Mucosa of stomach (tissue), 1 donor: ENCODE measurements around the gene TRIM52.
A peak's percentile ranks its signal among the peaks of the same experiment; 100 is the strongest.
"Not testable (repeated sequence)": the region's sequence is repeated elsewhere in the genome, so short reads cannot be mapped to it uniquely, and the experiment has no call there.

ENCODE experiments used
- H3K27me3 ChIP-seq: one replicate; pipeline ENCODE4 v1.7.0; 2013; ENCODE audit warnings: mild to moderate bottlenecking, low read length; ENCODE audit not compliant: control insufficient read depth, insufficient read depth
- H3K36me3 ChIP-seq: one replicate; pipeline ENCODE4 v1.7.0; 2013; ENCODE audit warnings: low read length; ENCODE audit not compliant: control insufficient read depth, insufficient read depth
- H3K4me1 ChIP-seq: one replicate; pipeline ENCODE4 v1.7.0; 2013; ENCODE audit warnings: mild to moderate bottlenecking, low read length; ENCODE audit not compliant: control insufficient read depth, insufficient read depth
- H3K4me3 ChIP-seq: one replicate; pipeline ENCODE4 v1.7.0; 2013; ENCODE audit warnings: low read length
- H3K9ac ChIP-seq: one replicate; pipeline ENCODE4 v1.7.0; 2013; ENCODE audit warnings: mild to moderate bottlenecking, low read length, moderate library complexity
- H3K9me3 ChIP-seq: one replicate; pipeline ENCODE4 v1.7.0; 2013; ENCODE audit warnings: mild to moderate bottlenecking, low read length, moderate library complexity; ENCODE audit not compliant: control insufficient read depth
- donor health status: Pancreatic carcinoma.

Gene TRIM52

DNA sequence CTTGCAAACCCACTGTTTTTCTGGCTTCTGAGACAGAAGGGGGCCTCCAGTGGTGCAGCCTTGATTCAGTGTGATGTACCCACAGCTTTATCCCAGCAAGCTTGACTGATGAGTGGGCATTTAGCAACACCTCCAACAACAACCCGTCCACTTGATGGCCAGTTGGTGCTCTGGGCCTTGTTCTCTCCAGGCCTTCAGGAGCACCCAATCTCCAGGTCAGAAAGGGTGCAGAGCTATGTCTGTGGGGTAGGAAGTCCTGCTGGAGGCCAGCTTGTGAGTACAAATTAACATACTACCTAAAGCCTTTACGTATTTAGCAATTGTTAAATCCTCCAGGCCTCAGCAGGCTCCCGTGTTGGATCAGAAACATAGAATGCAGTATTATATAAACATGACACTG, 10.1 kb upstream of the TRIM52 start:
- Histone ChIP-seq H3K4me1 (no peaks in the 10 kb centered on the region), H3K9ac (no peak overlapping the region), H3K9me3 (no peaks in the 10 kb centered on the region), H3K27me3 (no peaks in the 10 kb centered on the region), H3K36me3 (no peaks in the 10 kb centered on the region), H3K4me3 (no peak overlapping the region)

GRCh38 chr5:181267907-181268306, 7.0 kb upstream of the TRIM52 start:
- not testable (repeated sequence) for H3K27me3 ChIP-seq, H3K36me3 ChIP-seq, H3K9ac ChIP-seq, H3K4me1 ChIP-seq, H3K9me3 ChIP-seq, H3K4me3 ChIP-seq

DNA sequence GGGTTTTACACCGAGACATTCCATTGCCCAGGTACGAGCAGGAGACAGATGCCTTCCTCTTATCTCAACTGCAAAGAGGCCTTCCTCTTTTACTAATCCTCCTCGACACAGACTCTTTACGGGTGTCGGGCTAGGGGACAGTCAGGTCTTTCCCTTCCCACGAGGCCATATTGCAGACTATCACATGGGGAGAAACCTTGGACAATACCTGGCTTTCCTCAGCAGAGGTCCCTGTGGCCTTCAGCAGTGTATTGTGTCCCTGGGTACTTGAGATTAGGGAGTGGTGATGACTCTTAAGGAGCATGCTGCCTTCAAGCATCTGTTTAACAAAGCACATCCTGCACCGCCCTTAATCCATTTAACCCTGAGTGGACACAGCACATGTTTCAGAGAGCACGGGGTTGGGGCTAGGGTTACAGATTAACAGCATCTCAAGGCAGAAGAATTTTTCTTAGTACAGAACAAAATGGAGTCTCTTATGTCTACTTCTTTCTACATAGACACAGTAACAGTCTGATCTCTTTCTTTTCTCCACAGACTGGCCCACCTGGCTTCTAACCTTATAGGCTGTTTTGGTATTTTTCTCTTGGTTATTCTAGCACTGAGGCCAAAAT, 6.5 kb upstream of the TRIM52 start:
- not testable (repeated sequence) for H3K9me3 ChIP-seq, H3K27me3 ChIP-seq, H3K4me3 ChIP-seq, H3K4me1 ChIP-seq, H3K9ac ChIP-seq, H3K36me3 ChIP-seq

DNA sequence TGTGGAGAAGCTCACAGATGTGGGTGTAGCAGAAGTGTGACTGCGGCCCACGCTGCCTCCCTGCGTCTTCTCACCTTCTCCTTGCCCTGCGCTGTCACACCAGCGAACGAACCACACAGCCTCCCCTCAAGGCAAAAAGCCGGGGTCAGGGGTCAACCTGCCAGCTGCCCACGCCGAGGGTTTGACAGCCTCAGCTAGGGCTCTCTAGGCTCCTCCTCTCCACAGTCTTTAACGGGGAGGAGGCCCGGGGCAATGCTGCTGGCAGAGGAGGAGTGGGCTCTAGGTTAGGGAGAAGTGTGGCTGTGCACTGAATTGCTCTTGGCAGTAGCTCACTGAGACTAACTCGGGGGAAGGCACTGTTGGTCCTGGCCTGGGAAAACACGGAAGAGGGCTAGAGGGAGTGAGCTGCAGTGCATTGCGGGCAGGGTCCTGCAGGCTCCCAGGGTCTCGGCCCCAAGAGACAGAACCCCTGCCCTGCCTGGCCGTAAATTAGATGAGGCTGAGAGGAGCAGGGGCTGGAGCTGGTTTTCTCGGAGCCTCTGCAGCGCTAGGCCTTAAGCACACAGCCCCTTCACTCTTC, 4.2 kb upstream of the TRIM52 start:
- no peaks in the 10 kb centered on the region for H3K36me3 ChIP-seq
- no peaks in the 10 kb centered on the region for H3K27me3 ChIP-seq
- no peak overlapping the region for H3K4me3 ChIP-seq
- H3K9ac ChIP-seq = no peak overlapping the region
- H3K4me1 ChIP-seq = peaks cover 2% of the 10 kb centered on the region
- no peaks in the 10 kb centered on the region for H3K9me3 ChIP-seq

DNA sequence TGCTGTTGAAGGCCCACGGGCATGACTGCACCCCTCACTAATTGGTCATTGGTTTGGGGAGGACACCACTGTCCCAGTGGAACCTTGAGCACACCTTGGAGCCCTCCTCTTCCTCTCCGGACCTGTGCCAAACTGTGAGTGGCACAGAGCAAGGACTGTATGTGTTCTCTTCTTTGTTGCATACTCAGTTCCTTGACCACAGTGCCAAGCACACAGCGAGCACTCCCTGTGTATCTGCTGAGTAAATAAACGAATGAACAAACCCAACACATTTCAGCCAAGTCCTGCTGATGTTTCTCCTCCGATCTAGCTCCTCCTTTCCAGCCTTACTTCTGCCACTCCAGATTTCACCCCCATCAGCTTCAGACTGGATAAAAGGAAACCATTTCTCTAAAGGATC, 2.7 kb upstream of the TRIM52 start:
- no peak overlapping the region for H3K9ac ChIP-seq
- H3K4me3 ChIP-seq = no peak overlapping the region

DNA sequence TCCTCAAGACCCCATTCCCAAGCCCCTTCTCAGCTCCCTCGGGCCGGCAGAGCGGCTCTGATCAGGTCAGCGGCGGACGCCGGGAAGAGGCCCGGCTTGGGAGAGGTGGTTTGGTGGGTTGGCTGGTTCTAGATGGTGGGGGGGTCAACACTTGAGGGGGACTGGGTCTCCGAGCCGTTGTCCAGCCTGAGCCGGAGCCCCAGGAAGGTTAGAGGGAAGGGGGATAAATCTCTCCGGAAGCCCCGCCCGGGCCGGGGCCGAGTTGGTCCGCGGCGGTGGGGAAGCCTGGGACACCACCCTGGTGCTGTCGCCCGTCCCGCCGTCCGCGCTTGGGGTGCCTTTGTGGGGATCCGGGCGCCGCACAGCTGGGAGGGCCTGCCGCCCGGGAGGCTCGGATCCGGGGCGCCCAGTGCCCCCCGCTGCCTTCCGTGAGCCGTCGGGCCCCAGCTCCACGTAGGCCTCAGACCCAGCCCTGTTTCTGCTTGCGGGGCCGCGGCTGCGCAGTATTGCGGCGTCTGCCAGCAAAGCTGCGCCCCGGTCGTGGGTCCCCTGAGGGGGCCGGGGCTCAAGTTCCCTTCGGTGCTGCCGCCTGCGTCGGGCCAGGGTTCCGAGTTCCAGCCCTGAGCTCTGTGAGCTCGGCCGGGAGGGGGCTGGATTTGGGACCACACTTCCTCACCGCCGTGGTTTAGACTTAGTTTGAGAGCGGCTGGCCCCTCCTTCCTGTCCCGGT, 542 bp upstream of the TRIM52 start:
- Histone ChIP-seq H3K9ac (peak overlapping the region; percentile 100), H3K27me3 (no peaks in the 10 kb centered on the region), H3K36me3 (no peaks in the 10 kb centered on the region), H3K9me3 (no peaks in the 10 kb centered on the region), H3K4me1 (peaks cover 22% of the 10 kb centered on the region), H3K4me3 (peak overlapping the region; percentile 70)

More for the DNA sequence above, 2.7 kb upstream of the TRIM52 start:
- Histone ChIP-seq H3K27me3 (no peaks in the 10 kb centered on the region), H3K4me1 (peaks cover 17% of the 10 kb centered on the region), H3K9me3 (no peaks in the 10 kb centered on the region), H3K36me3 (no peaks in the 10 kb centered on the region)

- H3K36me3 ChIP-seq = no peaks in the 10 kb centered on the region
- H3K4me3 ChIP-seq = peak overlapping the region; percentile 70
- H3K4me1 ChIP-seq = peaks cover 22% of the 10 kb centered on the region
- H3K9me3 ChIP-seq = no peaks in the 10 kb centered on the region
- H3K9ac ChIP-seq = peak overlapping the region; percentile 100
- no peaks in the 10 kb centered on the region for H3K27me3 ChIP-seq
Measured at GRCh38 chr5:181259974-181260719, 796 bp downstream of the TRIM52 start.

DNA sequence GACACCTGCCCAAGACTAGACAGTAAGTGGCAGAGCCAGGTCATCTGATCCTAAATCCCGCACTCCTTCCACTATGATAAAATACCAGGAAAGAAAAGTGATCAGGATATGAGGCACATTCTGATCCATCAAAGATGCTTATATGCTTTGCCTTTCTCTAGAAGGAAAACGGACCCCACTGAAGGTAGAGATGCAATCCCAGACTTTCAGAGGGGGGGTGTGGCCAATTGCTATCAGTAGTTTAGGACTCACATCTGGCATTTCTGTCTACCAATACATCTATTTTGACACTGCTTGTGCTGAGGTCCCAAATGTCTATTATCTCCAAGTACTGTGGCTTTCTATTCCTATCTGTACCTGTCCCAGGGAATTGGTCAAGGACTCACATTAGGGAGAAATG, 1.7 kb downstream of the TRIM52 start:
- peak overlapping the region; percentile 70 for H3K4me3 ChIP-seq
- H3K9ac ChIP-seq = peak overlapping the region; percentile 100
- H3K9me3 ChIP-seq = no peaks in the 10 kb centered on the region
- H3K27me3 ChIP-seq = no peaks in the 10 kb centered on the region
- no peaks in the 10 kb centered on the region for H3K36me3 ChIP-seq
- peaks cover 22% of the 10 kb centered on the region for H3K4me1 ChIP-seq

DNA sequence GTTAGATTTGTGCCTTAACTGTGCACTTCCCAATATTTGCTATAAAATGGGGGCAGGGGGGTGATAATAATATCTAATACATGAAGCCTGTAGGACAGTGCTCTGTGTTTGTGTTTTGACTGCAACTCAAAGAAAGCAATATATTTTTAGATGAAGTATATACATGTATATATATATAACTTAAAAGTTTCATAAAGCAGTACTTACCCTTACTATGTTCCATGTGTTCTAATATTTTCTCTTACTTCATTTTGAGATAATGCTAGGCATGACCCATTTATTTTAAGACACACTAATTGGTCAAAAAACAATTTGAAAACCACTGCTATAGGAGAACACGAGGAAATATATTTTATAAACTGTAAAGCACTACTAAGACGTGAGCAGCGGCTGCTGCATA, 2.4 kb downstream of the TRIM52 start:
- H3K36me3 ChIP-seq = no peaks in the 10 kb centered on the region

DNA sequence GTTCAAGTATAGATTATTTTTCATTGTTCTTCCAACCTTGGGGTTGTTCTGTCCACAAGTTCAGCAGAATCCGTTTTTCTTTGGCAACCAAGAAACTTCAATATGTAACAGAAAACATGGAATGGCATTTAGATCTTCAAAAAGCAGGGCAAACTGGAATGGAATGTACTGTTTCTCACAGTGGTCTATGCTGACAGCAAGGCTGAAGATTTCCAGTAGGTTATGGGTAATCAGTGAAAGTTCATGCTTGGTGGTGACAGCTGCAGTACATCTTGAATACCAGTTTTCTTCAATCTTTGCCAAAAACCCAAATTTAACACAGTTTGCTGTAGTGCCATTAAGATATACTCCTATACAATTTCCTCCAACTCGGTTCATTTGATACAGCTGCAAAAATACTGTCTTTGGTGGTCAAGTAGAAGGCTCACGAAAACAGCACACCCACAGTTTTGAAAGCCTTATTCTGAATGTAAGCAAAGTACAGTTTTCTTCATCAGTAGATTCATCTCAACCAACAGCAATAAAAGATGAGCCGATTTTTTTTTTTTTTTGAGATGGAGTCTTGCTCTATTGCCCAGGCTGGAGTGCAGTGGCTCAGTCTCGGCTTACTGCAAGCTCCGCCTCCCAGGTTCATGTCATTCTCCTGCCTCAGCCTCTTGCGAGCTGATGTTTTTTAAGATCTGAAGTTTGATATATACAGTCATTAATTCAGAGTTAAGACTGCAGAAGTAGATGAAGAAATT, 4.9 kb downstream of the TRIM52 start:
- no peak overlapping the region for H3K9ac ChIP-seq
- no peak overlapping the region for H3K4me3 ChIP-seq
- no peaks in the 10 kb centered on the region for H3K36me3 ChIP-seq

More for the DNA sequence above, 2.4 kb downstream of the TRIM52 start:
- no peaks in the 10 kb centered on the region for H3K9me3 ChIP-seq
- no peaks in the 10 kb centered on the region for H3K27me3 ChIP-seq
- H3K4me1 ChIP-seq = peaks cover 22% of the 10 kb centered on the region
- no peak overlapping the region for H3K4me3 ChIP-seq
- peak overlapping the region; percentile 100 for H3K9ac ChIP-seq

DNA sequence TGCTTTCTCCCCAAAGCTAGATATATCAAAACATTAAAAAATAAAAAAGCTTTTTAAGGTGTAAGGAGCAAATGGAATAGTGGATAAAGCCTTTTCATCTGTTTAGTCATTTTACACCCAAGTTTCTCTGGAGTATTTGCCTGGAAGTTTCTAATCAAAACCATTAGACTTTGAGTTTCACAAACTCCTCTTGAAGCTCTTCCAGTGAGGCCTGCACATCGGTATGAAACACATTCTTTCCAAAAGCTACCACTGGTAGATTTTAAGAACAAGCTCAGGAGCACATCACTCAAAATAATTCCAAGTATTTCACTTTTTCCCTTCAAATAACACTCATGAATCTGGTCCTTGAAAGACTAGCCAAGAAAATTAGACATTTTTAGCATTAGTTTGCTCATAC, 5.7 kb downstream of the TRIM52 start:
- Histone ChIP-seq H3K4me1 (peaks cover 21% of the 10 kb centered on the region), H3K4me3 (no peak overlapping the region), H3K9me3 (no peaks in the 10 kb centered on the region), H3K9ac (no peak overlapping the region), H3K27me3 (no peaks in the 10 kb centered on the region), H3K36me3 (no peaks in the 10 kb centered on the region)

More for the DNA sequence above, 4.9 kb downstream of the TRIM52 start:
- Histone ChIP-seq H3K9me3 (no peaks in the 10 kb centered on the region), H3K4me1 (peaks cover 22% of the 10 kb centered on the region), H3K27me3 (no peaks in the 10 kb centered on the region)
